Activated T-helper 2 cell treated with anti-CD3 and anti-CD28 coated beads, Interferon-gamma antibody, Interleukin-2, Interleukin-4, amounts not matched to agents 10 μg/mL and 5 μg/mL and 100 μg/mL, durations not matched to agents 14 hours and 24 hours and 36 hours (primary cell): Measurements from ENCODE around the gene VPS50. TPM values are rescaled to one million over a fixed set of nuclear protein-coding genes. Genes with fewer than 3 reads are reported as not detected.
"Not testable (repeated sequence)": the region's sequence is repeated elsewhere in the genome, so short reads cannot be mapped to it uniquely, and the experiment has no call there.

Experiments used
- DNase-seq: peaks from one replicate; pipeline ENCODE4 v3.0.0; 2021; ENCODE audit warnings: low spot score
- H3K27ac Mint-ChIP-seq: one replicate; pipeline ENCODE4 v1.8.0; 2021; ENCODE audit warnings: mixed read lengths
- H3K27me3 Mint-ChIP-seq: one replicate; pipeline ENCODE4 v1.8.0; 2021; ENCODE audit warnings: low read depth, mixed read lengths
- H3K36me3 Mint-ChIP-seq: one replicate; pipeline ENCODE4 v1.8.0; 2021; ENCODE audit warnings: low read depth, mixed read lengths
- H3K4me1 Mint-ChIP-seq: one replicate; pipeline ENCODE4 v1.8.0; 2021; ENCODE audit warnings: low read depth, mixed read lengths
- H3K4me3 Mint-ChIP-seq: one replicate; pipeline ENCODE4 v1.8.0; 2021; ENCODE audit warnings: low read depth, mild to moderate bottlenecking, moderate library complexity, mixed read lengths
- H3K9me3 Mint-ChIP-seq: one replicate; pipeline ENCODE4 v1.8.0; 2021; ENCODE audit warnings: mixed read lengths
- intact Hi-C: fragments of 100-400 bp; cut with micrococcal nuclease; formaldehyde crosslinking; loops from one replicate; pipeline ENCODE4 v1.15.1; 2023
- total RNA-seq: library from RNA; stranded (reverse); gene quantifications from 2 replicates; pipeline ENCODE4 v1.2.3, GENCODE V29; 2022

VPS50 gene
- total RNA-seq, 1 donor from 2014 or later = 15.6 TPM

GRCh38 chr7:93361853-93362252, 129.7 kb downstream of the VPS50 start:
- Mint-ChIP-seq H3K27ac (no peak overlapping the region), H3K9me3 (no peaks in the 10 kb centered on the region), H3K36me3 (no peaks in the 10 kb centered on the region), H3K4me1 (no peaks in the 10 kb centered on the region), H3K27me3 (no peaks in the 10 kb centered on the region), H3K4me3 (no peak overlapping the region)
- DNase-seq = no peak
- intact Hi-C loops = no loop called here

- Mint-ChIP-seq H3K4me1 (no peaks in the 10 kb centered on the region), H3K27me3 (no peaks in the 10 kb centered on the region), H3K9me3 (no peaks in the 10 kb centered on the region), H3K27ac (no peak overlapping the region), H3K4me3 (no peak overlapping the region), H3K36me3 (no peaks in the 10 kb centered on the region)
- no peak for DNase-seq
- intact Hi-C loops = no loop called here
These were observed 132.6 kb downstream of the VPS50 start for GRCh38 chr7:93364806-93365205.

GRCh38 chr7:93365341-93365740, 133.2 kb downstream of the VPS50 start:
- Mint-ChIP-seq H3K27me3 (no peaks in the 10 kb centered on the region), H3K9me3 (no peaks in the 10 kb centered on the region), H3K4me3 (no peak overlapping the region), H3K36me3 (no peaks in the 10 kb centered on the region), H3K4me1 (no peaks in the 10 kb centered on the region), H3K27ac (no peak overlapping the region)
- intact Hi-C loops = no loop called here
- no peak for DNase-seq

GRCh38 chr7:93366816-93367215, 134.7 kb downstream of the VPS50 start:
- intact Hi-C loops = no loop called here
- no peaks in the 10 kb centered on the region for H3K36me3 Mint-ChIP-seq
- no peak for DNase-seq
- H3K4me1 Mint-ChIP-seq = no peaks in the 10 kb centered on the region
- H3K27ac Mint-ChIP-seq = no peak overlapping the region
- H3K27me3 Mint-ChIP-seq = no peaks in the 10 kb centered on the region
- H3K4me3 Mint-ChIP-seq = no peak overlapping the region
- H3K9me3 Mint-ChIP-seq = no peaks in the 10 kb centered on the region

GRCh38 chr7:93367254-93367653, 135.1 kb downstream of the VPS50 start:
- Mint-ChIP-seq H3K36me3 (no peaks in the 10 kb centered on the region), H3K4me3 (no peak overlapping the region), H3K27me3 (no peaks in the 10 kb centered on the region), H3K4me1 (no peaks in the 10 kb centered on the region), H3K27ac (no peak overlapping the region), H3K9me3 (no peaks in the 10 kb centered on the region)
- no peak for DNase-seq
- intact Hi-C loops = no loop called here

- not testable (repeated sequence) for H3K27ac Mint-ChIP-seq
These were observed 138.8 kb downstream of the VPS50 start for GRCh38 chr7:93370937-93371336.

GRCh38 chr7:93373537-93373936, 141.4 kb downstream of the VPS50 start:
- intact Hi-C loops = loop anchor here (5.0 kb wide), 1 partner anchor 126 kb away; no protein-coding TSS in a partner anchor
- Mint-ChIP-seq H3K9me3 (no peaks in the 10 kb centered on the region), H3K4me3 (no peak overlapping the region), H3K27me3 (peaks cover 16% of the 10 kb centered on the region), H3K4me1 (no peaks in the 10 kb centered on the region), H3K36me3 (no peaks in the 10 kb centered on the region), H3K27ac (no peak overlapping the region)
- no peak for DNase-seq

More at GRCh38 chr7:93370937-93371336, 138.8 kb downstream of the VPS50 start:
- H3K4me3 Mint-ChIP-seq, DNase-seq, H3K9me3 Mint-ChIP-seq, H3K36me3 Mint-ChIP-seq, H3K4me1 Mint-ChIP-seq: not testable (repeated sequence)
- intact Hi-C loops = loop anchor here (5.0 kb wide), 1 partner anchor 124 kb away; no protein-coding TSS in a partner anchor
- H3K27me3 Mint-ChIP-seq = peaks cover 13% of the 10 kb centered on the region

- no peaks in the 10 kb centered on the region for H3K36me3 Mint-ChIP-seq
- H3K4me3 Mint-ChIP-seq = no peak overlapping the region
- peaks cover 16% of the 10 kb centered on the region for H3K27me3 Mint-ChIP-seq
- H3K27ac Mint-ChIP-seq = no peak overlapping the region
- H3K4me1 Mint-ChIP-seq = no peaks in the 10 kb centered on the region
- no peak for DNase-seq
- H3K9me3 Mint-ChIP-seq = no peaks in the 10 kb centered on the region
- intact Hi-C loops = loop anchor here (5.0 kb wide), 1 partner anchor 127 kb away; no protein-coding TSS in a partner anchor
These were observed 142.3 kb downstream of the VPS50 start for GRCh38 chr7:93374345-93374940.

GRCh38 chr7:93375603-93376002, 143.4 kb downstream of the VPS50 start:
- Mint-ChIP-seq H3K36me3 (no peaks in the 10 kb centered on the region), H3K4me1 (no peaks in the 10 kb centered on the region), H3K27ac (no peak overlapping the region), H3K9me3 (no peaks in the 10 kb centered on the region), H3K27me3 (peaks cover 16% of the 10 kb centered on the region), H3K4me3 (no peak overlapping the region)
- DNase-seq = no peak
- intact Hi-C loops = no loop called here

GRCh38 chr7:93378131-93378760, 146.1 kb downstream of the VPS50 start:
- H3K27me3 Mint-ChIP-seq = peaks cover 11% of the 10 kb centered on the region
- H3K4me1 Mint-ChIP-seq = no peaks in the 10 kb centered on the region
- no peaks in the 10 kb centered on the region for H3K9me3 Mint-ChIP-seq
- DNase-seq = no peak
- intact Hi-C loops = no loop called here
- H3K27ac Mint-ChIP-seq = no peak overlapping the region
- no peak overlapping the region for H3K4me3 Mint-ChIP-seq
- H3K36me3 Mint-ChIP-seq = no peaks in the 10 kb centered on the region

GRCh38 chr7:93382362-93382761, 150.2 kb downstream of the VPS50 start:
- DNase-seq = no peak
- Mint-ChIP-seq H3K36me3 (no peaks in the 10 kb centered on the region), H3K27me3 (peaks cover 14% of the 10 kb centered on the region), H3K4me3 (no peak overlapping the region), H3K9me3 (no peaks in the 10 kb centered on the region), H3K4me1 (no peaks in the 10 kb centered on the region), H3K27ac (no peak overlapping the region)
- intact Hi-C loops = no loop called here

- H3K4me3 Mint-ChIP-seq = no peak overlapping the region
- no peak for DNase-seq
- intact Hi-C loops = no loop called here
- H3K27ac Mint-ChIP-seq = no peak overlapping the region
- H3K4me1 Mint-ChIP-seq = peaks cover 7% of the 10 kb centered on the region
- no peaks in the 10 kb centered on the region for H3K9me3 Mint-ChIP-seq
- no peaks in the 10 kb centered on the region for H3K36me3 Mint-ChIP-seq
- H3K27me3 Mint-ChIP-seq = peaks cover 10% of the 10 kb centered on the region
These were observed 158.5 kb downstream of the VPS50 start for GRCh38 chr7:93390660-93391059.

- peaks cover 3% of the 10 kb centered on the region for H3K27me3 Mint-ChIP-seq
- no peaks in the 10 kb centered on the region for H3K36me3 Mint-ChIP-seq
- no peak overlapping the region for H3K27ac Mint-ChIP-seq
- H3K9me3 Mint-ChIP-seq = no peaks in the 10 kb centered on the region
- no peak for DNase-seq
- intact Hi-C loops = no loop called here
- no peak overlapping the region for H3K4me3 Mint-ChIP-seq
- H3K4me1 Mint-ChIP-seq = peaks cover 7% of the 10 kb centered on the region
These were observed 160.8 kb downstream of the VPS50 start for GRCh38 chr7:93392984-93393383.
